ENCODE results near the gene PRCC.
A peak's percentile ranks its signal among the peaks of the same experiment; 100 is the strongest.

- TF ChIP-seq POLR2A (IDR thresholded peaks at IDR 0.05; ENCODE audit: low read depth, low read length): no peak
- TF ChIP-seq POLR2AphosphoS5 (IDR thresholded peaks at IDR 0.05; ENCODE audit: low read depth, low read length): peak; percentile 55; the same call in 1 of the 2 replicates
Measured at GRCh38 chr1:156741481-156741983, 25.8 kb upstream of the PRCC start.
